Cardiac atrium fibroblast (primary cell): ENCODE data around the gene PABPC5. TPM values are rescaled to one million over a fixed set of nuclear protein-coding genes. Genes with fewer than 3 reads are reported as not detected.

Experiments
- total RNA-seq: library from RNA; depleted of rRNA; stranded (reverse); fragments of >200 nt; gene quantifications from 2 replicates; pipeline ENCODE4 v1.2.3, GENCODE V29; 2015

PABPC5 gene
- 1.6 and 3.6 TPM in 2 replicates for total RNA-seq

GRCh38 chrX:91434351-91435168, at the start of gene PABPC5:
Gene PABPC5 (plus strand): TSS chrX:91434839. CDS start chrX:91435578, 739 bp downstream.

